Activated B cell treated with CpG ODN at 0.5 μM for 24 hours (primary cell): ENCODE measurements around the gene GRK7. TPM values are rescaled to one million over a fixed set of nuclear protein-coding genes. Genes with fewer than 3 reads are reported as not detected.

ENCODE experiments used
- ATAC-seq: fragments of 200-7000 bp; cut with Tn5 transposase; one replicate; pipeline ENCODE4 v1.10.0; 2021; ENCODE audit warnings: low read depth, mild to moderate bottlenecking, moderate library complexity
- CTCF ChIA-PET: fragments of 350-600 bp; sonication (Branson Sonifier 250); formaldehyde crosslinking; loops from one replicate; lab custom pipeline; 2021; ENCODE audit warnings: antibody characterized with exemption; lab: Charles Lee
- POLR2A ChIA-PET: fragments of 350-600 bp; sonication (Branson Sonifier 250); formaldehyde crosslinking; loops from one replicate; lab custom pipeline; 2021; ENCODE audit warnings: antibody characterized with exemption; lab: Charles Lee
- DNase-seq: peaks from one replicate; pipeline ENCODE4 v3.0.0; 2022
- H3K27ac Mint-ChIP-seq: one replicate; pipeline ENCODE4 v1.8.0; 2020; ENCODE audit warnings: mixed read lengths
- H3K27me3 Mint-ChIP-seq: one replicate; pipeline ENCODE4 v1.8.0; 2021; ENCODE audit warnings: mixed read lengths
- H3K36me3 Mint-ChIP-seq: one replicate; pipeline ENCODE4 v1.8.0; 2021; ENCODE audit warnings: low read depth, mixed read lengths
- H3K4me1 Mint-ChIP-seq: one replicate; pipeline ENCODE4 v1.8.0; 2021; ENCODE audit warnings: mixed read lengths
- H3K4me3 Mint-ChIP-seq: one replicate; pipeline ENCODE4 v1.8.0; 2020; ENCODE audit warnings: mild to moderate bottlenecking, mixed read lengths
- H3K9me3 Mint-ChIP-seq: one replicate; pipeline ENCODE4 v1.8.0; 2020; ENCODE audit warnings: mixed read lengths
- intact Hi-C: fragments of 100-400 bp; cut with micrococcal nuclease; formaldehyde crosslinking; loops from one replicate; pipeline ENCODE4 v1.15.1; 2024
- total RNA-seq: library from RNA; stranded (reverse); gene quantifications from 2 replicates; pipeline ENCODE4 v1.2.3, GENCODE V29; 2022
- TF ChIP-seq, protein P1 (sequence below): fragments of 200-600 bp; IDR thresholded peaks from one replicate; pipeline ENCODE4 v1.8.0; 2022; ENCODE audit warnings: antibody characterized with exemption, mild to moderate bottlenecking

Gene GRK7
- total RNA-seq, 1 donor from 2014 or later: not detected

DNA sequence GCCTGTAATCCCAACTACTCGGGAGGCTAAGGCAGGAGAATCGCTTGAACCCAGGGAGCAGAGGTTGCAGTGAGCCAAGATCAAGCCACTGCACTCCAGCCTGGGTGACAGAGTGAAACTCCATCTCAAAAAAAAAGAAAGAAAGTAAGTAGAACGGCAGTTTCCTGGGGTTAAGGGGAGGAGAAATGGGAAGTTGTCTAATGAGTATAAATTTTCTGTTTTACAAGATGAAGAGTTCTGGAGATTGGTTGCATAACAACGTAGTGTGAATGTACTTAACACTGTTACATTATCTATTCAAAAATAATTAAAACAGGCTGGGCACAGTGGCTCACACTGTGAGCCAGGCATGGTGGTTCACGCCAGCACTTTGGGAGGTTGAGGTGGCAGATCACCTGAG, 45.4 kb downstream of the GRK7 start:
- TF ChIP-seq, protein P1, sequence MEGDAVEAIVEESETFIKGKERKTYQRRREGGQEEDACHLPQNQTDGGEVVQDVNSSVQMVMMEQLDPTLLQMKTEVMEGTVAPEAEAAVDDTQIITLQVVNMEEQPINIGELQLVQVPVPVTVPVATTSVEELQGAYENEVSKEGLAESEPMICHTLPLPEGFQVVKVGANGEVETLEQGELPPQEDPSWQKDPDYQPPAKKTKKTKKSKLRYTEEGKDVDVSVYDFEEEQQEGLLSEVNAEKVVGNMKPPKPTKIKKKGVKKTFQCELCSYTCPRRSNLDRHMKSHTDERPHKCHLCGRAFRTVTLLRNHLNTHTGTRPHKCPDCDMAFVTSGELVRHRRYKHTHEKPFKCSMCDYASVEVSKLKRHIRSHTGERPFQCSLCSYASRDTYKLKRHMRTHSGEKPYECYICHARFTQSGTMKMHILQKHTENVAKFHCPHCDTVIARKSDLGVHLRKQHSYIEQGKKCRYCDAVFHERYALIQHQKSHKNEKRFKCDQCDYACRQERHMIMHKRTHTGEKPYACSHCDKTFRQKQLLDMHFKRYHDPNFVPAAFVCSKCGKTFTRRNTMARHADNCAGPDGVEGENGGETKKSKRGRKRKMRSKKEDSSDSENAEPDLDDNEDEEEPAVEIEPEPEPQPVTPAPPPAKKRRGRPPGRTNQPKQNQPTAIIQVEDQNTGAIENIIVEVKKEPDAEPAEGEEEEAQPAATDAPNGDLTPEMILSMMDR: no peak
- no peaks in the 10 kb centered on the region for H3K27me3 Mint-ChIP-seq
- no peak for DNase-seq
- no peaks in the 10 kb centered on the region for H3K9me3 Mint-ChIP-seq
- no peaks in the 10 kb centered on the region for H3K4me1 Mint-ChIP-seq
- POLR2A ChIA-PET: no interaction called here
- intact Hi-C loops: no loop called here
- CTCF ChIA-PET: no interaction called here
- no peak for ATAC-seq
- no peaks in the 10 kb centered on the region for H3K36me3 Mint-ChIP-seq
- H3K4me3 Mint-ChIP-seq: no peak overlapping the region
- no peak overlapping the region for H3K27ac Mint-ChIP-seq

DNA sequence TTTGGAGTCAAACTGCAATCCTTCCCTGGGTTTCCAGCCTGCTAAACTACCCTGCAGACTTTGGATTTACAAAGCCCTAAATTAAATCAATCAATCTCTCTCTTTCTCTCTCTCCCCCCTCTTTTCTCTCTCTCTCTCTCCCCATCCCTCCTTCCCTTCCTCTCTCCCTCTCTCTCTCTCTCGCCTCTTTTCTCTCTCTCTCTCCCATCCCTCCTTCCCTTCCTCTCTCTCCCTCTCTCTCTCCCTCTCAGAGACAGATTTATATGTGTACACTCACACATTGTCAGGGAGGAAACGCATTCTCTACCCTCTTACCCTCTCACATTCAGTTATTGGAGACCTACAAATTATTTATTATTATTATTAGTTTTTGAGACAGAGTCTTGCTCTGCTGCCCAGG, 47.0 kb downstream of the GRK7 start:
- H3K9me3 Mint-ChIP-seq: no peaks in the 10 kb centered on the region
- intact Hi-C loops: no loop called here
- ChIA-PET POLR2A (no interaction called here), CTCF (no interaction called here)
- no peaks in the 10 kb centered on the region for H3K4me1 Mint-ChIP-seq
- no peak overlapping the region for H3K4me3 Mint-ChIP-seq
- H3K36me3 Mint-ChIP-seq: no peaks in the 10 kb centered on the region
- peaks cover under 1% of the 10 kb centered on the region for H3K27me3 Mint-ChIP-seq
- ATAC-seq (no peak), DNase-seq (no peak)
- TF ChIP-seq, protein P1: no peak
- no peak overlapping the region for H3K27ac Mint-ChIP-seq

DNA sequence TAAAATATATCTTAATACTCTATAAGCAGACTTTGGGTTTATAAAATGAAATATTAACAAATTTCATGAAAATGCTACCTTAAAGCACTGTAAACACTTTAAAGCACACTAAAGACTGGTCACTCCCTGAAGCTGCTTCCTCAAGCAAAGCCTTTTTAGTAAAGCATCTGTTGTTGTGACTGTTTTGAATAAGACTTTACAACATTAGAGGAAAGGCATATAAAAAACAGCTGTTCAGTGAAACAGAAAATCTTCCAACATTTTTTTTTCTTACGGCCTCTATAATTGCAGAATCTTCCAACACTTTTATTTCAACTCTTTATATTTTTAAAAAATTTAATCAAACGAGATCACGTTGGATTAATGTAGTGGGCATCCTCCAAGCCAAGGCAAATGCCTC, 48.1 kb downstream of the GRK7 start:
- ChIA-PET POLR2A (no interaction called here), CTCF (no interaction called here)
- Mint-ChIP-seq H3K27ac (no peak overlapping the region), H3K9me3 (no peaks in the 10 kb centered on the region), H3K36me3 (no peaks in the 10 kb centered on the region), H3K27me3 (peaks cover 10% of the 10 kb centered on the region), H3K4me1 (no peaks in the 10 kb centered on the region), H3K4me3 (no peak overlapping the region)
- intact Hi-C loops: no loop called here
- TF ChIP-seq, protein P1: no peak
- DNase-seq (no peak), ATAC-seq (no peak)

DNA sequence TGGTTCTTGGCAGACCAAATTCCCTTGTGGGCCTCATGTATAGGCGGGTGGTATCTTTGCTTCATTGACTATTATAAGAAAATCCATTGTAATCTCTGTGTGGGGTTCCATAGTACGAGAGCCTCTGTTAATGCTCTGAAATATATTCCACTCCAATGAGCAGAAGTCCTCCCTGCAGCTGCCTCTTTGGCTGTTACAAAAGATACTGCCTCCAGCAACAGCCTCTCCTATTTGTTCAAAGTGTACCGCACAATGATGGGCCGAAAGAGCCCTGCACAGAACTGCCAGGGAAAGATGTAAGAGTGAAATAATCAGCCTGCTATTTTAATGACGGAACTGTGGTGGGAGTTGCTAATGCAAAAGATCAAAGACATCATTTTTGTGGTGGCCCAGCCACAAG, 48.9 kb downstream of the GRK7 start:
- Mint-ChIP-seq H3K9me3 (no peaks in the 10 kb centered on the region), H3K4me3 (no peak overlapping the region), H3K27me3 (peaks cover 10% of the 10 kb centered on the region), H3K36me3 (no peaks in the 10 kb centered on the region), H3K27ac (no peak overlapping the region), H3K4me1 (no peaks in the 10 kb centered on the region)
- DNase-seq (no peak), ATAC-seq (no peak)
- CTCF ChIA-PET: interaction anchor here (0.9 kb wide), 1 partner anchor 9 kb away, joined by 3 read pairs; no protein-coding TSS in a partner anchor
- intact Hi-C loops: no loop called here
- POLR2A ChIA-PET: no interaction called here
- TF ChIP-seq, protein P1: no peak

DNA sequence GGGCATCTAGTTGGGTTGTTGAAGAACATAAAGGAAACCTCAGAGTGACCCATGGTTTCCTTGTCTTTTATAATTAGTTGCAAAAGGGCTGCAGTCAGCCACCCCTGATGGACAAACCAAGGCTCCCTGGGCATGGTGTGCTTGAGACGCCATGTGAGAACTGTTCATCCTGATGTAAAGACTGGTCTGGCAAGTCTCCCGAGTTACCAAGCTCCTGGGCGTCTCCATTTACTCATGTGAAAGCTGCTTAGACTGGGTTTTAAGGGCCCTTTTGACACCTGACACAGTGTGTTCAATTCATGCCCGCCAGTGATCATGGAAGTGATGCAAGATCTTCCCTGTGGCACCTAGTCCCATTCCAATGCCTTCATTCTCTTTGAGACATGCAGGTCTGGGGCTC, 49.4 kb downstream of the GRK7 start:
- no peaks in the 10 kb centered on the region for H3K4me1 Mint-ChIP-seq
- intact Hi-C loops: no loop called here

More for the DNA sequence above, 49.4 kb downstream of the GRK7 start:
- TF ChIP-seq, protein P1: no peak
- no peaks in the 10 kb centered on the region for H3K36me3 Mint-ChIP-seq
- H3K9me3 Mint-ChIP-seq: no peaks in the 10 kb centered on the region
- no peak overlapping the region for H3K27ac Mint-ChIP-seq
- H3K27me3 Mint-ChIP-seq: peaks cover 10% of the 10 kb centered on the region
- POLR2A ChIA-PET: no interaction called here
- no peak overlapping the region for H3K4me3 Mint-ChIP-seq
- DNase-seq (no peak), ATAC-seq (no peak)
- CTCF ChIA-PET: interaction anchor here (0.9 kb wide), 1 partner anchor 9 kb away, joined by 3 read pairs; no protein-coding TSS in a partner anchor

Other genes with a start within 250 kb of the GRK7 start
- 60.7 and 62.1 TPM in 2 replicates for gene RNF7, start 25.1 kb upstream of the GRK7 start, total RNA-seq
- gene ATP1B3, start 113.2 kb downstream of the GRK7 start, total RNA-seq: 61.1 and 68.8 TPM in 2 replicates